ENCODE measurements around the gene LGR4. TPM values are rescaled to one million over a fixed set of nuclear protein-coding genes. Genes with fewer than 3 reads are reported as not detected.

Gene LGR4
- total RNA-seq, 3 donors from 2014 or later (not counting 1 experiment from before 2014, with no cell fraction given): 0.08 to 0.70 (median 0.35) TPM

DNA sequence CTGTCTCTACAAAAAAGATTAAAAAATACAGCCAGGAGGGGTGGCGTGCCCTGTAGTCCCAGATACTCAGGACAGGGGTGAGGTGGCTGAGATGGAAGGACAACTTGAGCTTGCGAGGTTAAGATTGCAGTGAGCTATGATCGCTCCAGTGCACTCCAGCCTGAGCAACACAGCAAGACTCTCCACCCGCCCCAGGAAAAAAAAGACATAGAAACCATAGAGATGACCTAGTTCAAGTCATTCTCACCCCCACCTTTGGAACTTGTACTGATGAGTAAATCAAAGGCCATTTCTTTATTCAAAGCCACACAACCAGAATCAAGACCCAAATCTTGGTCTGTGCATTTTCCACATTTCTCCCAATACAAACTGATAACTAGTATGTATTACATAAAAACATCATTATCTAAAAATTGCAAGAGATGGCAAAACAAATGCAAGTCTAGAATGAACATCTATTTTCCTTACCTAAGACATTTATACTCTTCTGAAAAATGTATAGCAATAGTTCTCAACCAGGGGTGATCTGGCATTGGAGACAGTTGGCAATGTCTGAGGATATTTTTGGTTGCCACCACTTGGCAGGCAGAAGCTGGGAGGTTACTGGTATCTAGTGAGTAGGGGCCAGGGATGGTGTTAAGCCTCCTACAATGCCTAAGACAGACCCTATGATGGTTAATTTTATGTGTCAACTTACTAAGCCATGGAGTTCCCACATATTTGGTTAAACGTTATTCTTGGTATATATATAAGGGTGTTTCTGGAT, 34.6 kb downstream of the LGR4 start:
- H3K9me3 ChIP-seq (ENCODE audit: control insufficient read depth, insufficient read depth, low read length): no peaks in the 10 kb centered on the region
- intact Hi-C loops (cut with micrococcal nuclease): no loop called here

DNA sequence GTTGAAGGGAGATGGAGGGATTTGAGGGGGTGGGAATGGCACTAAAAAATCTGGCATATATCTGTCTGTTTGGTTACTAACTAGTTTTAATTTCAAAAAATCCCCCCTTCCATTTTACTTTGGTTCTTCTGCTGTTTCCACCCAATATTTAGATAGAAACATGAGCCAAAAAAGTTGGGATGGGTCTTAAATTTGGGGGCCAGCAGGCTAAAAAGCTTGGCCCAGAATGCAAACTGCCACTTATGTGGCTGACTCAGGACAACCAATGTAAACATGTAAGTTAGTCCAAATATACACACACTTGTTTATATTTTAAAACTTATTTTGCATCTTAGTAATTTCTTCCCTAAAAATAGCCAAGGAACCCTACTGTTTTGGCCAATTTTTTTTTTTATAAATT, 35.7 kb downstream of the LGR4 start:
- Mint-ChIP-seq H3K27ac (no peak overlapping the region), H3K27me3 (ENCODE audit: low read depth in 2 of 2) (peaks cover 0 to 8% of the 10 kb centered on the region in 2 donors), H3K4me1 (no peaks in the 10 kb centered on the region), H3K9me3 (peaks cover 0 to 2% of the 10 kb centered on the region in 2 donors), H3K4me3 (no peak overlapping the region), H3K36me3 (no peaks in the 10 kb centered on the region)
- H3K27me3 ChIP-seq (ENCODE audit: control insufficient read depth, insufficient read depth, low read length): no peaks in the 10 kb centered on the region
- TF ChIP-seq, protein P1, sequence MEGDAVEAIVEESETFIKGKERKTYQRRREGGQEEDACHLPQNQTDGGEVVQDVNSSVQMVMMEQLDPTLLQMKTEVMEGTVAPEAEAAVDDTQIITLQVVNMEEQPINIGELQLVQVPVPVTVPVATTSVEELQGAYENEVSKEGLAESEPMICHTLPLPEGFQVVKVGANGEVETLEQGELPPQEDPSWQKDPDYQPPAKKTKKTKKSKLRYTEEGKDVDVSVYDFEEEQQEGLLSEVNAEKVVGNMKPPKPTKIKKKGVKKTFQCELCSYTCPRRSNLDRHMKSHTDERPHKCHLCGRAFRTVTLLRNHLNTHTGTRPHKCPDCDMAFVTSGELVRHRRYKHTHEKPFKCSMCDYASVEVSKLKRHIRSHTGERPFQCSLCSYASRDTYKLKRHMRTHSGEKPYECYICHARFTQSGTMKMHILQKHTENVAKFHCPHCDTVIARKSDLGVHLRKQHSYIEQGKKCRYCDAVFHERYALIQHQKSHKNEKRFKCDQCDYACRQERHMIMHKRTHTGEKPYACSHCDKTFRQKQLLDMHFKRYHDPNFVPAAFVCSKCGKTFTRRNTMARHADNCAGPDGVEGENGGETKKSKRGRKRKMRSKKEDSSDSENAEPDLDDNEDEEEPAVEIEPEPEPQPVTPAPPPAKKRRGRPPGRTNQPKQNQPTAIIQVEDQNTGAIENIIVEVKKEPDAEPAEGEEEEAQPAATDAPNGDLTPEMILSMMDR (IDR thresholded peaks at IDR 0.05): no peak
- ATAC-seq (no peak), DNase-seq (no peak)
- no peak overlapping the region for H3K27ac ChIP-seq (ENCODE audit: low read length)
- no peak overlapping the region for H3K4me3 ChIP-seq (ENCODE audit: low read length)
- no peaks in the 10 kb centered on the region for H3K4me1 ChIP-seq (ENCODE audit: control insufficient read depth, insufficient read depth, low read length)
- no peaks in the 10 kb centered on the region for H3K9me3 ChIP-seq (ENCODE audit: control insufficient read depth, insufficient read depth, low read length)
- intact Hi-C loops (cut with micrococcal nuclease): no loop called here
- H3K36me3 ChIP-seq (ENCODE audit: control insufficient read depth, insufficient read depth, low read length): no peaks in the 10 kb centered on the region

More for the DNA sequence above, 34.6 kb downstream of the LGR4 start:
- H3K27me3 Mint-ChIP-seq (ENCODE audit: low read depth in 2 of 2): peaks cover 0 to 9% of the 10 kb centered on the region in 2 donors
- Histone ChIP-seq H3K27ac (ENCODE audit: low read length) (no peak overlapping the region), H3K36me3 (ENCODE audit: control insufficient read depth, insufficient read depth, low read length) (no peaks in the 10 kb centered on the region), H3K4me1 (ENCODE audit: control insufficient read depth, insufficient read depth, low read length) (no peaks in the 10 kb centered on the region), H3K4me3 (ENCODE audit: low read length) (no peak overlapping the region), H3K27me3 (ENCODE audit: control insufficient read depth, insufficient read depth, low read length) (no peaks in the 10 kb centered on the region)
- WGBS (ENCODE audit: insufficient coverage): 90% methylated on average over 5 of the region's 5 CpGs
- peaks cover 0 to 2% of the 10 kb centered on the region in 2 donors for H3K9me3 Mint-ChIP-seq
- H3K27ac Mint-ChIP-seq: no peak overlapping the region
- ATAC-seq (no peak), DNase-seq (no peak)
- no peak overlapping the region for H3K4me3 Mint-ChIP-seq
- H3K4me1 Mint-ChIP-seq: no peaks in the 10 kb centered on the region
- H3K36me3 Mint-ChIP-seq: no peaks in the 10 kb centered on the region
- TF ChIP-seq, protein P1 (IDR thresholded peaks at IDR 0.05): no peak

DNA sequence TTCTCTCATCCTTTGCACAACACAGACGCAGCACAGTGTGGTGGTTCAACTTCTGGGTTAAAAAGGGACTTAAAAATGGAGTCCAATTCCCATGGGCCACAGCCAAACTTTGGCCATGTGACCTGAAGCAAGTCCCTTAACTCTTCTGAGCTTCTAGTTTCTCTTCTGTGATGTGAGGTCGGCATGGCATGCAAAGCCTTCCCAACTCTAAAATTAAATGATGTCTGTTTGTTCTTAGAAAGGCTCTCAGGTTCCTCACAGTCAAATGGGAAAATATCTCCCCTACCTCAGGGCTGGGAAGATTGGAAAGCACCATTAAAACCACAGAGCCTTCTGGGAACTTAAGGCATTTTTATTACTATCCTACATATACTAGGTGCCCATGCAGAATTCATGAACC, 38.8 kb downstream of the LGR4 start:
- no peaks in the 10 kb centered on the region for H3K27me3 Mint-ChIP-seq (ENCODE audit: low read depth in 2 of 2)
- 92% methylated on average over 2 of the region's 2 CpGs for WGBS (ENCODE audit: insufficient coverage)
- no peak overlapping the region for H3K4me3 Mint-ChIP-seq
- TF ChIP-seq, protein P1 (IDR thresholded peaks at IDR 0.05): no peak
- DNase-seq: no peak
- Histone ChIP-seq H3K4me1 (ENCODE audit: control insufficient read depth, insufficient read depth, low read length) (no peaks in the 10 kb centered on the region), H3K36me3 (ENCODE audit: control insufficient read depth, insufficient read depth, low read length) (no peaks in the 10 kb centered on the region), H3K9me3 (ENCODE audit: control insufficient read depth, insufficient read depth, low read length) (no peaks in the 10 kb centered on the region), H3K4me3 (ENCODE audit: low read length) (no peak overlapping the region), H3K27me3 (ENCODE audit: control insufficient read depth, insufficient read depth, low read length) (no peaks in the 10 kb centered on the region), H3K27ac (ENCODE audit: low read length) (no peak overlapping the region)
- intact Hi-C loops (cut with micrococcal nuclease): no loop called here
- peaks cover 0 to 2% of the 10 kb centered on the region in 2 donors for H3K9me3 Mint-ChIP-seq
- H3K36me3 Mint-ChIP-seq: no peaks in the 10 kb centered on the region
- no peak overlapping the region for H3K27ac Mint-ChIP-seq
- no peak for ATAC-seq
- no peaks in the 10 kb centered on the region for H3K4me1 Mint-ChIP-seq

GRCh38 chr11:27431808-27432207, 40.8 kb downstream of the LGR4 start:
- no peaks in the 10 kb centered on the region for H3K36me3 Mint-ChIP-seq
- peaks cover 0 to 2% of the 10 kb centered on the region in 2 donors for H3K9me3 Mint-ChIP-seq
- H3K4me3 ChIP-seq (ENCODE audit: low read length): no peak overlapping the region
- H3K36me3 ChIP-seq (ENCODE audit: control insufficient read depth, insufficient read depth, low read length): no peaks in the 10 kb centered on the region
- no peak overlapping the region for H3K4me3 Mint-ChIP-seq
- no peak overlapping the region for H3K27ac Mint-ChIP-seq
- intact Hi-C loops (cut with micrococcal nuclease): no loop called here
- TF ChIP-seq, protein P1 (IDR thresholded peaks at IDR 0.05): no peak
- no peak overlapping the region for H3K27ac ChIP-seq (ENCODE audit: low read length)
- no peaks in the 10 kb centered on the region for H3K9me3 ChIP-seq (ENCODE audit: control insufficient read depth, insufficient read depth, low read length)
- ATAC-seq: no peak
- H3K27me3 Mint-ChIP-seq (ENCODE audit: low read depth in 2 of 2): no peaks in the 10 kb centered on the region
- WGBS (ENCODE audit: insufficient coverage): 97% methylated on average over 2 of the region's 2 CpGs
- no peak for DNase-seq
- no peaks in the 10 kb centered on the region for H3K27me3 ChIP-seq (ENCODE audit: control insufficient read depth, insufficient read depth, low read length)
- H3K4me1 ChIP-seq (ENCODE audit: control insufficient read depth, insufficient read depth, low read length): no peaks in the 10 kb centered on the region
- no peaks in the 10 kb centered on the region for H3K4me1 Mint-ChIP-seq
